ENCODE results near the gene S100PBP. TPM values are rescaled to one million over a fixed set of nuclear protein-coding genes. Genes with fewer than 3 reads are reported as not detected.

Gene S100PBP
- total RNA-seq, 2 donors from 2014 or later, result 15.6 to 27.0 TPM

DNA sequence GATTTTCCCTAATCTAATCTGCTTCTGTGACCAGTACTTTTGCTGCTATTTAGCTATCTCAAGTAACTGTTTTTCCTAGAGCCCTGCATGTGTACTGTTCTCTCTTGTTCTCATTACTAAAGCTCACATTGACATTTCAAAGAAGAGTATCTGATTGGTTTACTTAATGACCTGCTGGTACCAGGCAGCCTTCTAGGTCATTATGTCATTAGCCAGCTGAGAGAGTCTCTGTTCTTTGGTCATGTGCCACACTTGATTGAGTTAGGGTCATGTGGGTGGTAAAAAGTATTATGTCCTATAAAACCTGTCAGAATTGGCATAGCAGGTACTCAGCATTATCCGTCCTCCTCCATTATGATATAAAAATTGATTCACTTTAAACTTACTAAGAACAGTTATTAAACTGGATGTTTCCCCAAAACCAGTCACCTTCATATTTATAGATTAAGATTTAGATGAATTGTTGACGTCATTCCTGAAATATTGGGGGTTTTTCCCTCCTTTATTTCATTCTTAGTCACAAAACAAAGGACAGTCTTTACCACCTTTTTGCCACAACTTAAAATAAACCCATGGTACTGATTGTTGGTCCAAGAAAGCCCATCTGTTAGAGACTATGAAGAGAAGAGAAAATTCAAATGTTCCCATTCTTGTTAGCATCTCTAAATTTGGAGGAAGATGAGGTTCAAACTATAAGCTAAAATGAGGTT is 31.1 kb downstream of the S100PBP start:
- DNase-seq, result no peak
- Histone ChIP-seq H3K27me3 (no peaks in the 10 kb centered on the region), H3K4me1 (no peaks in the 10 kb centered on the region), H3K36me3 (replicated peaks in 1 of 2; ENCODE audit: insufficient read depth in 1 of 2, low read depth in 2 of 2) (no peaks in the 10 kb centered on the region), H3K4me3 (no peak overlapping the region), H3K9me3 (no peaks in the 10 kb centered on the region), H3K27ac (no peak overlapping the region)
- no peak for ATAC-seq
- 41 to 43% methylated on average over 2 of the region's 2 CpGs for WGBS, 2 donors
- intact Hi-C loops (cut with DNase I), result no loop called here
- no peak for TF ChIP-seq POLR2A (IDR thresholded peaks at IDR 0.05)
- TF ChIP-seq, protein P1, sequence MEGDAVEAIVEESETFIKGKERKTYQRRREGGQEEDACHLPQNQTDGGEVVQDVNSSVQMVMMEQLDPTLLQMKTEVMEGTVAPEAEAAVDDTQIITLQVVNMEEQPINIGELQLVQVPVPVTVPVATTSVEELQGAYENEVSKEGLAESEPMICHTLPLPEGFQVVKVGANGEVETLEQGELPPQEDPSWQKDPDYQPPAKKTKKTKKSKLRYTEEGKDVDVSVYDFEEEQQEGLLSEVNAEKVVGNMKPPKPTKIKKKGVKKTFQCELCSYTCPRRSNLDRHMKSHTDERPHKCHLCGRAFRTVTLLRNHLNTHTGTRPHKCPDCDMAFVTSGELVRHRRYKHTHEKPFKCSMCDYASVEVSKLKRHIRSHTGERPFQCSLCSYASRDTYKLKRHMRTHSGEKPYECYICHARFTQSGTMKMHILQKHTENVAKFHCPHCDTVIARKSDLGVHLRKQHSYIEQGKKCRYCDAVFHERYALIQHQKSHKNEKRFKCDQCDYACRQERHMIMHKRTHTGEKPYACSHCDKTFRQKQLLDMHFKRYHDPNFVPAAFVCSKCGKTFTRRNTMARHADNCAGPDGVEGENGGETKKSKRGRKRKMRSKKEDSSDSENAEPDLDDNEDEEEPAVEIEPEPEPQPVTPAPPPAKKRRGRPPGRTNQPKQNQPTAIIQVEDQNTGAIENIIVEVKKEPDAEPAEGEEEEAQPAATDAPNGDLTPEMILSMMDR (IDR thresholded peaks at IDR 0.05), result no peak

DNA sequence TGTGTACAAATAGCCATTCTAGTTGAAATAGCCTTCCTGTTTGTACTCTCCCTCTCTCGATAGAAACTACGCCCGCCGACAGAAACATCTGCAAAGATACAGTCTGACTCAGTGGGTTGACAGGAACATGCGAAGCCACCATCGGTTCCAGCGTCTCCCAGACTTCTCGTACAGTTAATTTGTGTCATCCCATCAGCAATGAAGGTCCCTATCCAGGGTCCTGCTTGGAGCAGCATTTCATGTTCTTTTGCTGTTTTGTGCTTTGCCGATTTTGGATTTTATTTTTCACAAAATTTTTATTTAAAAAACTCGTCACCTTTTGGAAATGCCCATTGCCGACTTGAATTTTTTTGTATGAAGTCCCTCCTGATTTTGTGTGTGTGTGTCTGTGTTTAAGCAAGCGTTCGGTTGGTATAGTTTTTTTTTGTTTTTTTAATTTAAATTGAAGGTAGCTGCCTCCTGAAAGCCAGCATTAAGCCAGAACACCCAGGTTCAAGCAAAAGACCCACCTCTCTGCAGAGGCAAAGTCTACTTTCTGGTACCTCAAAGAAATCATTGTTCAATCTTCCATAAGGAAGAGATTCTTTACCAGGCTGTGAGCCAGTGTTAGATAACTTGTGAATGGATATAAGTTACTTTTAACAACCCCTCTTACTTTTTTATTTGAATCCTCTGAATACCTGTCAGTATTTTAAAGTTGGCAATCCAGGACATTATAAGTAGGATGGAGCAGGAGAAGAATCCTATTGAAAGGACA is 38.6 kb downstream of the S100PBP start:
- no peaks in the 10 kb centered on the region for H3K9me3 ChIP-seq
- H3K4me3 ChIP-seq, result no peak overlapping the region
- no peak for TF ChIP-seq POLR2A (IDR thresholded peaks at IDR 0.05)
- TF ChIP-seq, protein P1 (IDR thresholded peaks at IDR 0.05), result no peak
- ATAC-seq (no peak), DNase-seq (no peak)
- no peak overlapping the region for H3K27ac ChIP-seq
- H3K4me1 ChIP-seq, result no peaks in the 10 kb centered on the region
- H3K27me3 ChIP-seq, result no peaks in the 10 kb centered on the region
- H3K36me3 ChIP-seq (replicated peaks in 1 of 2; ENCODE audit: insufficient read depth in 1 of 2, low read depth in 2 of 2), result peaks cover 0 to 2% of the 10 kb centered on the region in 2 donors
- intact Hi-C loops (cut with DNase I), result no loop called here
- 87 to 97% methylated on average over 13 of the region's 13 CpGs for WGBS, 2 donors

DNA sequence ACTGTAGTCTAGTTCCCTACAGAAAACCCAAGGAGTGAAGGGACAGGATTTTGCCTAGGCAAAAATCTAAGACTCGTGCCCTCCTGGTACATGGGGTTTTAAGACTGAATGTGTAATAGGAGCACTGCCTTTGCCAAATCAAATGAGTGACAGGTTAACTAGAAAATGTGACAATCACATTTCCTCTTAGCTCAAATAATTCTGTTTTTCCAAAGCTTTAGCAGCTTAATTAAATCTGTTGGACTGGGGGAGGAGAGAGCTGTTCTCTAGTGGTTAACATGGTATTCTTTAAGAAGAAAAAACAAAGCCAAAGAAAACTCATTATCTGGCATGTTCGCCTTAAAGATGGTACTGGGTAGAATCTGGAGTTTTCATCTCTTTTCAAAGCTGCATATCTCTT is 40.7 kb downstream of the S100PBP start:
- Histone ChIP-seq H3K4me3 (no peak overlapping the region), H3K27me3 (no peaks in the 10 kb centered on the region), H3K27ac (no peak overlapping the region), H3K36me3 (replicated peaks in 1 of 2; ENCODE audit: insufficient read depth in 1 of 2, low read depth in 2 of 2) (peaks cover 0 to 4% of the 10 kb centered on the region in 2 donors), H3K9me3 (no peaks in the 10 kb centered on the region), H3K4me1 (no peaks in the 10 kb centered on the region)
- WGBS, 2 donors, result 96 to 98% methylated on average over 2 of the region's 2 CpGs
- DNase-seq (no peak), ATAC-seq (no peak)
- TF ChIP-seq, protein P1 (IDR thresholded peaks at IDR 0.05), result no peak
- no peak for TF ChIP-seq POLR2A (IDR thresholded peaks at IDR 0.05)
- intact Hi-C loops (cut with DNase I), result no loop called here

DNA sequence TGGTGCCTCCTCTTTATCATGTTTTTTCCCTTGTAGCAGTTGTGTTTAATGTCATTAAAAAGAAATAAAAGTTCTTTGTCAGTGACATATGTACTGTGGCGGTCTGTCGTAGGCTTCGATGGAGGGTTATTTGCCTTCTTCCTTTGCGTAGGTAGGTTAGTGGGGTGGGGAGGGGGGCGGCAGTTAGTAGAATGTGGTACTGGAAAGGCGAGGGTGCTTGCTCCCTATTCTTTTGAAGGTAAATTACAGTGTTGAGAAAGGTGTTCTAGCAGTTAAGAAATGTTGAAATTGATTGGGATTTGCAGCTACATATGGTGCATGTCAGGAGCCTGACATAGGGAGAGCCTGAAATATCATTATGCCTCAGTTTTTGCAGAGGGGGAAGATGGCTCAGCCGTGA is 41.3 kb downstream of the S100PBP start:
- intact Hi-C loops (cut with DNase I), result no loop called here
- Histone ChIP-seq H3K9me3 (no peaks in the 10 kb centered on the region), H3K4me1 (no peaks in the 10 kb centered on the region), H3K27me3 (no peaks in the 10 kb centered on the region), H3K4me3 (no peak overlapping the region), H3K36me3 (replicated peaks in 1 of 2; ENCODE audit: insufficient read depth in 1 of 2, low read depth in 2 of 2) (peaks cover 0 to 4% of the 10 kb centered on the region in 2 donors), H3K27ac (no peak overlapping the region)
- DNase-seq (no peak), ATAC-seq (no peak)
- TF ChIP-seq, protein P1 (IDR thresholded peaks at IDR 0.05), result no peak
- no peak for TF ChIP-seq POLR2A (IDR thresholded peaks at IDR 0.05)
- 93% methylated on average over 7 of the region's 7 CpGs for WGBS, 2 donors
